Measurements from ENCODE around the gene TMED9. TPM values are rescaled to one million over a fixed set of nuclear protein-coding genes. Genes with fewer than 3 reads are reported as not detected.

Gene TMED9
- total and polyA plus RNA-seq, 9 of the 15 experiments (the other 6 are each of a cell fraction or from before 2014, with no cell fraction given) = 43.7 to 301 (median 90.0) TPM

GRCh38 chr5:177592010-177592834 lies at the start of gene TMED9 (continued):
- TF ChIP-seq, protein P1, sequence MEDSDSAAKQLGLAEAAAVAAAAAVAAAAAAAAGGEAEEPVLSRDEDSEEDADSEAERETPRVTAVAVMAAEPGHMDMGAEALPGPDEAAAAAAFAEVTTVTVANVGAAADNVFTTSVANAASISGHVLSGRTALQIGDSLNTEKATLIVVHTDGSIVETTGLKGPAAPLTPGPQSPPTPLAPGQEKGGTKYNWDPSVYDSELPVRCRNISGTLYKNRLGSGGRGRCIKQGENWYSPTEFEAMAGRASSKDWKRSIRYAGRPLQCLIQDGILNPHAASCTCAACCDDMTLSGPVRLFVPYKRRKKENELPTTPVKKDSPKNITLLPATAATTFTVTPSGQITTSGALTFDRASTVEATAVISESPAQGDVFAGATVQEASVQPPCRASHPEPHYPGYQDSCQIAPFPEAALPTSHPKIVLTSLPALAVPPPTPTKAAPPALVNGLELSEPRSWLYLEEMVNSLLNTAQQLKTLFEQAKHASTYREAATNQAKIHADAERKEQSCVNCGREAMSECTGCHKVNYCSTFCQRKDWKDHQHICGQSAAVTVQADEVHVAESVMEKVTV (CRISPR knock-in tag; IDR thresholded peaks at IDR 0.05) = no peak
- TF ChIP-seq, protein P2, sequence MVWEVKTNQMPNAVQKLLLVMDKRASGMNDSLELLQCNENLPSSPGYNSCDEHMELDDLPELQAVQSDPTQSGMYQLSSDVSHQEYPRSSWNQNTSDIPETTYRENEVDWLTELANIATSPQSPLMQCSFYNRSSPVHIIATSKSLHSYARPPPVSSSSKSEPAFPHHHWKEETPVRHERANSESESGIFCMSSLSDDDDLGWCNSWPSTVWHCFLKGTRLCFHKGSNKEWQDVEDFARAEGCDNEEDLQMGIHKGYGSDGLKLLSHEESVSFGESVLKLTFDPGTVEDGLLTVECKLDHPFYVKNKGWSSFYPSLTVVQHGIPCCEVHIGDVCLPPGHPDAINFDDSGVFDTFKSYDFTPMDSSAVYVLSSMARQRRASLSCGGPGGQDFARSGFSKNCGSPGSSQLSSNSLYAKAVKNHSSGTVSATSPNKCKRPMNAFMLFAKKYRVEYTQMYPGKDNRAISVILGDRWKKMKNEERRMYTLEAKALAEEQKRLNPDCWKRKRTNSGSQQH (CRISPR knock-in tag; IDR thresholded peaks at IDR 0.05) = no peak
- TF ChIP-seq, protein P3, sequence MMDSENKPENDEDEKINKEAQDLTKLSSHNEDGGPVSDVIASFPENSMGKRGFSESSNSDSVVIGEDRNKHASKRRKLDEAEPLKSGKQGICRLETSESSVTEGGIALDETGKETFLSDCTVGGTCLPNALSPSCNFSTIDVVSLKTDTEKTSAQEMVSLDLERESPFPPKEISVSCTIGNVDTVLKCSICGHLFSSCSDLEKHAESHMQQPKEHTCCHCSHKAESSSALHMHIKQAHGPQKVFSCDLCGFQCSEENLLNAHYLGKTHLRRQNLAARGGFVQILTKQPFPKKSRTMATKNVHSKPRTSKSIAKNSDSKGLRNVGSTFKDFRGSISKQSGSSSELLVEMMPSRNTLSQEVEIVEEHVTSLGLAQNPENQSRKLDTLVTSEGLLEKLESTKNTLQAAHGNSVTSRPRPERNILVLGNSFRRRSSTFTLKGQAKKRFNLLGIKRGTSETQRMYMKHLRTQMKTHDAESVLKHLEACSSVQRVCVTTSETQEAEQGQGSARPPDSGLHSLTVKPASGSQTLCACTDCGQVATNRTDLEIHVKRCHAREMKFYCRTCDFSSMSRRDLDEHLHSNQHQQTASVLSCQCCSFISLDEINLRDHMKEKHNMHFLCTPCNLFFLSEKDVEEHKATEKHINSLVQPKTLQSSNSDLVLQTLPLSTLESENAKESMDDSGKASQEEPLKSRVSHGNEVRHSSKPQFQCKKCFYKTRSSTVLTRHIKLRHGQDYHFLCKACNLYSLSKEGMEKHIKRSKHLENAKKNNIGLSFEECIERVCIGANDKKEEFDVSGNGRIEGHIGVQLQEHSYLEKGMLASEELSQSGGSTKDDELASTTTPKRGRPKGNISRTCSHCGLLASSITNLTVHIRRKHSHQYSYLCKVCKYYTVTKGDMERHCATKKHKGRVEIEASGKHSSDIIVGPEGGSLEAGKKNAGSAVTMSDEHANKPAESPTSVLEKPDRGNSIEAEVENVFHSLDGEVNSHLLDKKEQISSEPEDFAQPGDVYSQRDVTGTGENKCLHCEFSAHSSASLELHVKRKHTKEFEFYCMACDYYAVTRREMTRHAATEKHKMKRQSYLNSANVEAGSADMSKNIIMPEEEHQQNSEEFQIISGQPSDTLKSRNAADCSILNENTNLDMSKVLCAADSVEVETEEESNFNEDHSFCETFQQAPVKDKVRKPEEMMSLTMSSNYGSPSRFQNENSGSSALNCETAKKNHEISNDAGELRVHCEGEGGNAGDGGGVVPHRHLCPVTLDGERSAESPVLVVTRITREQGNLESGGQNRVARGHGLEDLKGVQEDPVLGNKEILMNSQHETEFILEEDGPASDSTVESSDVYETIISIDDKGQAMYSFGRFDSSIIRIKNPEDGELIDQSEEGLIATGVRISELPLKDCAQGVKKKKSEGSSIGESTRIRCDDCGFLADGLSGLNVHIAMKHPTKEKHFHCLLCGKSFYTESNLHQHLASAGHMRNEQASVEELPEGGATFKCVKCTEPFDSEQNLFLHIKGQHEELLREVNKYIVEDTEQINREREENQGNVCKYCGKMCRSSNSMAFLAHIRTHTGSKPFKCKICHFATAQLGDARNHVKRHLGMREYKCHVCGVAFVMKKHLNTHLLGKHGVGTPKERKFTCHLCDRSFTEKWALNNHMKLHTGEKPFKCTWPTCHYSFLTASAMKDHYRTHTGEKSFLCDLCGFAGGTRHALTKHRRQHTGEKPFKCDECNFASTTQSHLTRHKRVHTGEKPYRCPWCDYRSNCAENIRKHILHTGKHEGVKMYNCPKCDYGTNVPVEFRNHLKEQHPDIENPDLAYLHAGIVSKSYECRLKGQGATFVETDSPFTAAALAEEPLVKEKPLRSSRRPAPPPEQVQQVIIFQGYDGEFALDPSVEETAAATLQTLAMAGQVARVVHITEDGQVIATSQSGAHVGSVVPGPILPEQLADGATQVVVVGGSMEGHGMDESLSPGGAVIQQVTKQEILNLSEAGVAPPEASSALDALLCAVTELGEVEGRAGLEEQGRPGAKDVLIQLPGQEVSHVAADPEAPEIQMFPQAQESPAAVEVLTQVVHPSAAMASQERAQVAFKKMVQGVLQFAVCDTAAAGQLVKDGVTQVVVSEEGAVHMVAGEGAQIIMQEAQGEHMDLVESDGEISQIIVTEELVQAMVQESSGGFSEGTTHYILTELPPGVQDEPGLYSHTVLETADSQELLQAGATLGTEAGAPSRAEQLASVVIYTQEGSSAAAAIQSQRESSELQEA (IDR thresholded peaks at IDR 0.05; ENCODE audit: low read depth) = no peak
- no peak for TF ChIP-seq ZBTB49 (CRISPR knock-in tag; IDR thresholded peaks at IDR 0.05; ENCODE audit: borderline replicate concordance)
- TF ChIP-seq ETV5 (CRISPR knock-in tag; IDR thresholded peaks at IDR 0.05; ENCODE audit: low read depth) = no peak
- no peak for TF ChIP-seq MIER1 (IDR thresholded peaks at IDR 0.05; ENCODE audit: low read depth)
- TF ChIP-seq PHB (CRISPR knock-in tag; IDR thresholded peaks at IDR 0.05) = peak; percentile 30; the same call in 1 of the 2 replicates
- no peak for TF ChIP-seq MAFK (IDR thresholded peaks at IDR 0.05; ENCODE audit: low read length)
- no peak; the same call in 1 of the 2 replicates for TF ChIP-seq MTA3 (IDR thresholded peaks at IDR 0.05; ENCODE audit: borderline replicate concordance)
- peak in 1 of 2 experiments; percentile 76; a peak in 2 of 4 replicates for TF ChIP-seq SIN3A (IDR thresholded peaks at IDR 0.05; ENCODE audit: borderline replicate concordance in 2 of 2, control insufficient read depth in 1 of 2, low read depth in 2 of 2, low read length in 2 of 2)
- TF ChIP-seq XRCC5 (IDR thresholded peaks at IDR 0.05; ENCODE audit: low read depth, low read length) = no peak
- no peak for TF ChIP-seq ZNF165 (CRISPR knock-in tag; IDR thresholded peaks at IDR 0.05; ENCODE audit: borderline replicate concordance)
- no peak for TF ChIP-seq ZKSCAN3 (CRISPR knock-in tag; IDR thresholded peaks at IDR 0.05)

Data from K562 (cell line).